K562 (cell line): ENCODE results near the gene PIK3R6. TPM values are rescaled to one million over a fixed set of nuclear protein-coding genes. Genes with fewer than 3 reads are reported as not detected.

ENCODE experiments used
- ATAC-seq: fragments of 200-7000 bp; cut with Tn5 transposase; 3 replicates; pipeline ENCODE4 v1.9.1; 2020; ENCODE audit warnings: moderate library complexity
- BruUV-seq: library from RNA; stranded (reverse); fragments of 400-500 nt; replicated peaks from 2 replicates; lab custom pipeline; 2021; lab: Mats Ljungman, UMichigan
- CTCF ChIA-PET: fragments of 300-600 bp; formaldehyde crosslinking; extraction: SDS; loops from one replicate; lab custom pipeline; 2021; ENCODE audit warnings: low intra/inter-chr PET ratio; lab: Yijun Ruan, JAX
- POLR2A ChIA-PET: fragments of 300-600, 350-650 bp; sonication (Branson Sonifier 250); formaldehyde crosslinking; extraction: SDS; loops from one replicate; lab custom pipeline; 2021; ENCODE audit warnings: antibody characterized with exemption, inconsistent platforms; lab: Yijun Ruan, JAX
- DNase-seq, 4 experiments: peaks; one replicate each; pipeline versions ENCODE4 v3.0.0 to v3.0.0-alpha.2; 2011 to 2018; ENCODE audit warnings: low spot score in 3 of 4, mixed read lengths in 3 of 4; ENCODE audit errors: extremely low read depth in 1 of 4
- FAIRE-seq: peaks from 2 replicates; lab custom pipeline; 2011; peaks lifted over from hg19 to GRCh38; lab: Jason Lieb, UNC
- H2AFZ ChIP-seq: 2 replicates; pipeline ENCODE4 v1.6.0; 2011; ENCODE audit warnings: low read depth, low read length, control low read depth, inconsistent platforms
- H3K27ac ChIP-seq: fragments of 200-600 bp; 3 replicates; pipeline ENCODE4 v1.8.0; 2011; ENCODE audit warnings: low read depth, mild to moderate bottlenecking, control low read depth, inconsistent platforms, low read length, moderate library complexity, mixed read lengths; ENCODE audit errors: extremely low read depth
- H3K27me3 ChIP-seq, 2 experiments: fragments of 300-600 bp in 1 of 2; 2 replicates in 1 of 2; 3 replicates in 1 of 2; pipeline versions ENCODE4 v1.6.0 to v1.8.0; 2011; ENCODE audit warnings: inconsistent platforms in 2 of 2, low read length in 2 of 2, mild to moderate bottlenecking in 1 of 2, mixed read lengths in 1 of 2, moderate library complexity in 1 of 2; ENCODE audit not compliant: control insufficient read depth in 2 of 2, insufficient read depth in 2 of 2
- H3K36me3 ChIP-seq: fragments of 300-600 bp; 3 replicates; pipeline ENCODE4 v1.8.0; 2011; ENCODE audit warnings: mild to moderate bottlenecking, low read length, inconsistent platforms; ENCODE audit not compliant: control insufficient read depth, insufficient read depth
- H3K4me1 ChIP-seq, 2 experiments: fragments of 200-600 bp in 1 of 2; replicated peaks in 1 of 2; 2 replicates in 1 of 2; 3 replicates in 1 of 2; pipeline versions ENCODE4 v1.5.1 to v1.8.0; 2011; ENCODE audit warnings: inconsistent platforms in 2 of 2, low read length in 2 of 2, mild to moderate bottlenecking in 1 of 2, mixed read lengths in 1 of 2, moderate library complexity in 1 of 2; ENCODE audit not compliant: control insufficient read depth in 2 of 2, insufficient read depth in 2 of 2
- H3K4me2 ChIP-seq: 2 replicates; pipeline ENCODE4 v1.6.1; 2011; ENCODE audit warnings: low read length, control low read depth, inconsistent platforms, mixed read lengths; ENCODE audit not compliant: insufficient read depth
- H3K4me3 ChIP-seq: fragments of 200-600 bp; sonication (generic), shearing (Covaris generic); 2 replicates; pipeline ENCODE4 v1.5.1; 2016; ENCODE audit warnings: control low read depth, inconsistent platforms
- H3K79me2 ChIP-seq: fragments of 200-600 bp; 3 replicates; pipeline ENCODE4 v1.8.0; 2011; ENCODE audit warnings: low read length, inconsistent platforms; ENCODE audit not compliant: control insufficient read depth, insufficient read depth
- H3K9ac ChIP-seq, 2 experiments: 2 replicates each; pipeline versions ENCODE4 v1.6.0 to v1.6.1; 2011; ENCODE audit warnings: low read depth in 2 of 2, low read length in 2 of 2, control low read depth in 1 of 2, inconsistent platforms in 1 of 2, mild to moderate bottlenecking in 1 of 2, mixed read lengths in 1 of 2; ENCODE audit not compliant: insufficient read depth in 1 of 2
- H3K9me1 ChIP-seq: one replicate; pipeline ENCODE4 v1.6.0; 2011; ENCODE audit warnings: inconsistent platforms, mild to moderate bottlenecking, low read length, moderate library complexity; ENCODE audit not compliant: control insufficient read depth, insufficient read depth
- H3K9me3 ChIP-seq: replicated peaks from 2 replicates; pipeline ENCODE4 v1.5.1; 2011; ENCODE audit warnings: low read depth, low read length, inconsistent platforms; ENCODE audit not compliant: control insufficient read depth, insufficient read depth
- H4K20me1 ChIP-seq: replicated peaks from 2 replicates; pipeline ENCODE4 v1.6.1; 2011; ENCODE audit warnings: low read length, inconsistent platforms, mixed read lengths; ENCODE audit not compliant: control insufficient read depth, insufficient read depth
- BMI1 ChIP-seq: fragments of 150-350 bp; IDR thresholded peaks from 2 replicates; pipeline ENCODE4 v1.6.1; 2014; ENCODE audit warnings: low read length
- CBX2 ChIP-seq: fragments of 200-600 bp; sonication (generic); IDR thresholded peaks from one replicate; pipeline ENCODE4 v1.6.1; 2012; ENCODE audit warnings: mild to moderate bottlenecking, low read length, inconsistent platforms; ENCODE audit not compliant: insufficient read depth, poor library complexity, severe bottlenecking
- CBX8 ChIP-seq: fragments of 200-600 bp; sonication (generic); IDR thresholded peaks from 2 replicates; pipeline ENCODE4 v1.6.1; 2012; ENCODE audit warnings: borderline replicate concordance, mixed run types, low read depth, mild to moderate bottlenecking, moderate library complexity, mixed read lengths, low read length, control low read depth, inconsistent platforms; ENCODE audit not compliant: poor library complexity, severe bottlenecking; ENCODE audit errors: extremely low read depth
- ETV5 ChIP-seq: sonication (generic); formaldehyde crosslinking; IDR thresholded peaks from 2 replicates; pipeline ENCODE4 v1.4.0; 2020; ENCODE audit warnings: low read depth, mild to moderate bottlenecking, missing genetic modification reagents
- ETV6 ChIP-seq, 3 experiments: fragments of 150-350 bp in 1 of 3; sonication (generic) in 1 of 3; formaldehyde crosslinking in 1 of 3; IDR thresholded peaks; 2 replicates each; pipeline versions ENCODE4 v1.6.1 to v1.8.0; 2014 to 2022; ENCODE audit warnings: borderline replicate concordance in 2 of 3, low read depth in 2 of 3, antibody characterized with exemption in 1 of 3, low read length in 1 of 3, mild to moderate bottlenecking in 1 of 3, missing genetic modification reagents in 1 of 3
- HES1 ChIP-seq: fragments of 450-650 bp; IDR thresholded peaks from 2 replicates; pipeline ENCODE4 v1.6.1; 2016; ENCODE audit warnings: low read depth, mild to moderate bottlenecking, moderate library complexity
- PREB ChIP-seq: sonication (generic); formaldehyde crosslinking; IDR thresholded peaks from 2 replicates; pipeline ENCODE4 v1.8.1; 2023; ENCODE audit warnings: mild to moderate bottlenecking, missing genetic modification reagents
- SNIP1 ChIP-seq: fragments of 450-650 bp; IDR thresholded peaks from 2 replicates; pipeline ENCODE4 v1.7.1; 2017; ENCODE audit warnings: low read depth, mild to moderate bottlenecking
- SNRNP70 ChIP-seq: fragments of 200-400 bp; formaldehyde crosslinking; optimal IDR thresholded peaks from 2 replicates; pipeline ENCODE3; 2017; ENCODE audit warnings: low read depth, low read length
- ZBTB7A ChIP-seq: IDR thresholded peaks from 2 replicates; pipeline ENCODE4 v1.6.1; 2011; ENCODE audit warnings: low read depth, mild to moderate bottlenecking, low read length, moderate library complexity, borderline replicate concordance; ENCODE audit not compliant: control insufficient read depth
- ZBTB9 ChIP-seq: fragments of 450-650 bp; formaldehyde crosslinking; IDR thresholded peaks from 2 replicates; pipeline ENCODE4 v1.4.0; 2020; ENCODE audit warnings: mild to moderate bottlenecking, moderate library complexity
- WGBS: fragments of 100-300 bp; shearing (Covaris generic); methylation state at CpG from one replicate; pipeline ENCODE4 v1.1.6; 2016; ENCODE audit warnings: low coverage, mixed read lengths; ENCODE audit not compliant: insufficient coverage; ENCODE audit errors: missing lambda C conversion rate; 5-methylcytosine and 5-hydroxymethylcytosine counted together
- in situ Hi-C: fragments of 300-500 bp; cut with MboI; formaldehyde crosslinking; loops from 4 replicates; pipeline ENCODE4 v1.15.0; 2018; ENCODE audit warnings: inconsistent platforms, mixed read lengths
- intact Hi-C: fragments of 100-400 bp; cut with micrococcal nuclease; formaldehyde crosslinking; loops from 2 replicates; pipeline ENCODE4 v1.14.2; 2022
- polyA plus RNA-seq, 8 experiments: library from polyadenylated mRNA; depleted of rRNA in 4 of 8; stranded (reverse) in 5 of 8; unstranded in 3 of 8; fragments of >200 nt; fragmentation: Nextera tagmentation in 2 of 8; fragmentation: Illumina TruSeq in 1 of 8; extraction: Ambion mirVana in 2 of 8; extraction: Trizol in 1 of 8; gene quantifications; 2 replicates each; pipeline versions ENCODE4 v1.2.1 to v1.2.3, GENCODE V29; 2011 to 2014; ENCODE audit warnings: inconsistent platforms in 1 of 8, missing spikeins in 1 of 8
- total RNA-seq, 7 experiments: library from RNA; depleted of rRNA in 6 of 7; stranded (reverse); fragments of >200 nt in 6 of 7; fragmentation: Illumina TruSeq in 2 of 7; extraction: Trizol in 2 of 7; gene quantifications; 2 replicates each; pipeline versions ENCODE4 v1.2.1 to v1.2.3, GENCODE V29; 2011 to 2021; ENCODE audit warnings: low replicate concordance in 1 of 7

Gene PIK3R6
- total and polyA plus RNA-seq, 9 of the 15 experiments (the other 6 are each of a cell fraction or from before 2014, with no cell fraction given) = 0.04 TPM; not detected in 8

GRCh38 chr17:8758137-8758596 lies 109.3 kb downstream of the PIK3R6 start, which contains the start of gene SPDYE4 (continued):
- no peak for TF ChIP-seq ETV6 (IDR thresholded peaks at IDR 0.05; ENCODE audit: borderline replicate concordance in 1 of 2, low read depth in 2 of 2, low read length in 1 of 2)
- TF ChIP-seq ETV6 (CRISPR knock-in tag; IDR thresholded peaks at IDR 0.05; ENCODE audit: borderline replicate concordance) = no peak
- TF ChIP-seq, all 486 proteins: peak for 0

GRCh38 chr17:8757189-8757588 lies 110.3 kb downstream of the PIK3R6 start:
- ATAC-seq = no peak
- no peaks in the 10 kb centered on the region for H3K9me1 ChIP-seq
- H4K20me1 ChIP-seq = no peaks in the 10 kb centered on the region
- no peak overlapping the region for H2AFZ ChIP-seq
- no TSS peak for BruUV-seq
- no peak overlapping the region for H3K4me2 ChIP-seq
- H3K9ac ChIP-seq = no peak overlapping the region
- H3K9me3 ChIP-seq = no peaks in the 10 kb centered on the region
- no peak for TF ChIP-seq CBX2
- TF ChIP-seq SNIP1 = no peak
- TF ChIP-seq ZBTB9 (CRISPR knock-in tag) = no peak
- TF ChIP-seq HES1 = no peak
- TF ChIP-seq SNRNP70 = no peak
- TF ChIP-seq ZBTB7A = no peak
- no peak for TF ChIP-seq CBX8
- no peak for TF ChIP-seq BMI1
- no peak for TF ChIP-seq ETV5
- no peak for TF ChIP-seq PREB (CRISPR knock-in tag)
- TF ChIP-seq, all 486 proteins: peak for 0
- ChIA-PET POLR2A (interaction anchor here (0.6 to 0.7 kb wide), 3 partner anchors 9 to 75 kb away, joined by 3 to 4 read pairs (median 3); no protein-coding TSS in a partner anchor), CTCF (no interaction called here)
- Histone ChIP-seq H3K36me3 (no peaks in the 10 kb centered on the region), H3K27me3 (peaks cover 4 to 37% of the 10 kb centered on the region in 2 experiments; a peak in 3 of 5 replicates), H3K27ac (no peak overlapping the region), H3K4me3 (no peak overlapping the region), H3K4me1 (no peaks in the 10 kb centered on the region), H3K79me2 (no peaks in the 10 kb centered on the region)
- WGBS = 0% methylated on average over 5 of the region's 13 CpGs
- no peak for FAIRE-seq
- intact Hi-C loops = no loop called here
- no peak for DNase-seq
- in situ Hi-C loops = loop anchor here (10.0 kb wide), 1 partner anchor 352 kb away; no protein-coding TSS in a partner anchor
